SJCRH30 (cell line): ENCODE data around the gene EEF2. TPM values are rescaled to one million over a fixed set of nuclear protein-coding genes. Genes with fewer than 3 reads are reported as not detected.

Experiments used
- DNase-seq, 2 experiments: peaks; one replicate each; pipeline ENCODE4 v3.0.0-alpha.2; 2015 to 2020
- H3K27ac ChIP-seq: fragments of 250-450 bp; sonication (Bioruptor Pico); 2 replicates; pipeline ENCODE4 v1.5.1; 2020; ENCODE audit warnings: mild to moderate bottlenecking, moderate library complexity
- H3K27me3 ChIP-seq: fragments of 250-450 bp; sonication (Bioruptor Pico); 2 replicates; pipeline ENCODE4 v1.5.1; 2020; ENCODE audit warnings: mild to moderate bottlenecking, moderate library complexity
- H3K36me3 ChIP-seq: fragments of 250-450 bp; sonication (Bioruptor Pico); 2 replicates; pipeline ENCODE4 v1.5.1; 2020; ENCODE audit warnings: mild to moderate bottlenecking, moderate library complexity
- H3K4me1 ChIP-seq: fragments of 250-450 bp; sonication (Bioruptor Pico); 2 replicates; pipeline ENCODE4 v1.5.1; 2020; ENCODE audit warnings: mild to moderate bottlenecking, moderate library complexity
- H3K4me3 ChIP-seq: fragments of 250-450 bp; sonication (Bioruptor Pico); 2 replicates; pipeline ENCODE4 v1.5.1; 2020; ENCODE audit warnings: mild to moderate bottlenecking, moderate library complexity
- H3K9me3 ChIP-seq: fragments of 250-450 bp; sonication (Bioruptor Pico); replicated peaks from 2 replicates; pipeline ENCODE4 v1.5.1; 2020; ENCODE audit warnings: mild to moderate bottlenecking, moderate library complexity
- total RNA-seq: library from RNA; depleted of rRNA; stranded (reverse); fragments of >200 nt; shearing (Covaris generic); gene quantifications from 2 replicates; pipeline ENCODE4 v1.2.3, GENCODE V29; 2014; rRNA removed

EEF2 gene
- total RNA-seq, 1 experiment from 2014 or later: 1,658 TPM

DNA sequence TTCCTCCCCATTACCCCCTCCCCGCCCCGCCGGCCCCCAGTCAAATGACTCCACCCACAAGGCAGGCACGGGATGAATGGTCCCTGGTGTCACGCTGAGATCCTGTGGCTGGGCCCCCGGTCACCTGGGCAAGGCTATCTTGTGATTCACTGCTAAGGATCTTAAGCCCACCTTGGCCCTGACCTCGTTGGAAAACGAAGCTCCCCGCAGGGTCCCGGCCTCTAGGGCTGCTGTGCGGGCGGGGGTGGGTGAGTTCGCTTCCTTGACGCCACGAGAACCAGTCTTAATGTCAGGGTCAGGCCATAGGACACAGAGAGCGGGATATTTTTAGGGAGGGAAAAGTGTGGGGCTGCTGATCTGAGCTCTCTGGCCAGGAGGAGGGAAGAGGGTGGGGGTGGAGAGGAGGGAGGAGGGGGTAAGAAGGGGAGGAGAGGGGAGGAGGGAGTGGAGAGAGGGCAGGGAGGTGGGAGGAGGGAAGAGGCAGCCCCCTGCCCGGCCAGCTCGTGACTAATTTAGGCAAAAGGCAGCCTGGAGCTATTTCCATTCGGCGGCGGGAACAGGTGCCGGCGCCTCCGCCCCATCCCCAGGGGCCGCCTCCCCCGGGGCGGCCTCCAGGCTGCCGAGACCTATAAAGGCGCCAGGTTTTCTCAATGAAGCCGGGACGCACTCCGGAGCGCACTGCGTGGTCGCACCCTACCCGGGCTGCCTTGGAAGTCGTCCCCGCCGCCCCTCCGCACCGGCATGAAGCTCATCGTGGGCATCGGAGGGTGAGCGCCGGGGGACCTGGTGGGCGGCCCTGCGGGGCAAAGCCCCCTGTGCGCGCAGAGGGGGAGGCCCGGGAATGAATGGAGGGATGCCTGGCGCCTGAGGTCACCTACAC is 52.1 kb downstream of the EEF2 start, which contains the start of gene NMRK2:
Gene NMRK2 (plus strand): TSS at position 139 of the 880 bp plus-strand sequence. CDS start 603 bp downstream, at position 742.
- H3K4me3 ChIP-seq: peak within 1 kb of the TSS; percentile 32
- peaks cover 5% of the 10 kb centered on the region for H3K4me1 ChIP-seq
- peak; percentile 66 to 68 for DNase-seq
- no peaks in the 10 kb centered on the region for H3K9me3 ChIP-seq
- no peaks in the 10 kb centered on the region for H3K27me3 ChIP-seq
- no peak within 1 kb of the TSS for H3K27ac ChIP-seq
- H3K36me3 ChIP-seq: no peaks in the 10 kb centered on the region

DNA sequence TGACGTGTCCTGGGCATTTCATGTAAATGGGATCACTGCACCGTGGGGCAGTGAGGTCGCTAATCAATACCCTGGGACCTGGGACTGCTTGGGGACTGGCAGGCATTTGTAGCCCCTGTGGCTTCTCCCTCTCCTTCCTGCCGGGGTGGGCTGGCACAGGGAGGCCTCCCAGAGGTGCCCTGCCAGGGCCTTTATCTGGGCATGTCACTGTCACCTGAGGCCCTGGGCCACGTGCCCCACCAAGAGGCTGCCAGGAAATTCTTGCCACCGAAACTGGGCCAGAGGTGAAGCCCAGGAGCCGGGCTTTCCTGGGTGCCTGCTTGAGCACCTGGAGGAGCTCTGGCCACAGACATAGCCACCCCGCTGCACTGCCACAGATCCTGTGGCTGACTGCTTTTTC is 54.2 kb downstream of the EEF2 start:
- no peaks in the 10 kb centered on the region for H3K27me3 ChIP-seq
- DNase-seq: no peak
- H3K4me3 ChIP-seq: no peak overlapping the region
- no peak overlapping the region for H3K27ac ChIP-seq
- H3K9me3 ChIP-seq: no peaks in the 10 kb centered on the region
- peaks cover 5% of the 10 kb centered on the region for H3K4me1 ChIP-seq
- H3K36me3 ChIP-seq: no peaks in the 10 kb centered on the region

Other genes starting within 250 kb of the EEF2 start
- 15.0 and 15.2 TPM in 2 replicates for gene APBA3, start 223.8 kb downstream of the EEF2 start, total RNA-seq
- 23.9 and 29.4 TPM in 2 replicates for gene MRPL54, start 222.8 kb downstream of the EEF2 start, total RNA-seq
- gene RAX2, start 213.2 kb downstream of the EEF2 start, total RNA-seq: not detected in 2 replicates
- not detected in 2 replicates for gene MATK, start 199.1 kb downstream of the EEF2 start, total RNA-seq
- gene ZFR2, start 116.4 kb downstream of the EEF2 start, total RNA-seq: not detected in 2 replicates
- not detected in 2 replicates for gene ATCAY, start 104.8 kb downstream of the EEF2 start, total RNA-seq
- 0.79 and 1.1 TPM in 2 replicates for gene NMRK2, start 52.4 kb downstream of the EEF2 start, total RNA-seq
- 39.1 and 41.9 TPM in 2 replicates for gene DAPK3, start 14.4 kb downstream of the EEF2 start, total RNA-seq
- 32.8 and 35.1 TPM in 2 replicates for gene PIAS4, start 22.3 kb upstream of the EEF2 start, total RNA-seq
- 8.2 and 8.6 TPM in 2 replicates for gene ZBTB7A, start 81.4 kb upstream of the EEF2 start, total RNA-seq
- gene MAP2K2, start 138.7 kb upstream of the EEF2 start, total RNA-seq: 118 and 122 TPM in 2 replicates
- not detected in 2 replicates for gene CREB3L3, start 168.2 kb upstream of the EEF2 start, total RNA-seq
- 11.3 and 14.0 TPM in 2 replicates for gene SIRT6, start 197.1 kb upstream of the EEF2 start, total RNA-seq
- 0.05 and 0.45 TPM in 2 replicates for gene ANKRD24, start 197.2 kb upstream of the EEF2 start, total RNA-seq
- not detected in 2 replicates for gene EBI3, start 244.1 kb upstream of the EEF2 start, total RNA-seq